ENCODE results near the gene TBC1D32. TPM values are rescaled to one million over a fixed set of nuclear protein-coding genes. Genes with fewer than 3 reads are reported as not detected.
"Not testable (repeated sequence)": the region's sequence is repeated elsewhere in the genome, so short reads cannot be mapped to it uniquely, and the experiment has no call there.

The TBC1D32 gene, protein sequence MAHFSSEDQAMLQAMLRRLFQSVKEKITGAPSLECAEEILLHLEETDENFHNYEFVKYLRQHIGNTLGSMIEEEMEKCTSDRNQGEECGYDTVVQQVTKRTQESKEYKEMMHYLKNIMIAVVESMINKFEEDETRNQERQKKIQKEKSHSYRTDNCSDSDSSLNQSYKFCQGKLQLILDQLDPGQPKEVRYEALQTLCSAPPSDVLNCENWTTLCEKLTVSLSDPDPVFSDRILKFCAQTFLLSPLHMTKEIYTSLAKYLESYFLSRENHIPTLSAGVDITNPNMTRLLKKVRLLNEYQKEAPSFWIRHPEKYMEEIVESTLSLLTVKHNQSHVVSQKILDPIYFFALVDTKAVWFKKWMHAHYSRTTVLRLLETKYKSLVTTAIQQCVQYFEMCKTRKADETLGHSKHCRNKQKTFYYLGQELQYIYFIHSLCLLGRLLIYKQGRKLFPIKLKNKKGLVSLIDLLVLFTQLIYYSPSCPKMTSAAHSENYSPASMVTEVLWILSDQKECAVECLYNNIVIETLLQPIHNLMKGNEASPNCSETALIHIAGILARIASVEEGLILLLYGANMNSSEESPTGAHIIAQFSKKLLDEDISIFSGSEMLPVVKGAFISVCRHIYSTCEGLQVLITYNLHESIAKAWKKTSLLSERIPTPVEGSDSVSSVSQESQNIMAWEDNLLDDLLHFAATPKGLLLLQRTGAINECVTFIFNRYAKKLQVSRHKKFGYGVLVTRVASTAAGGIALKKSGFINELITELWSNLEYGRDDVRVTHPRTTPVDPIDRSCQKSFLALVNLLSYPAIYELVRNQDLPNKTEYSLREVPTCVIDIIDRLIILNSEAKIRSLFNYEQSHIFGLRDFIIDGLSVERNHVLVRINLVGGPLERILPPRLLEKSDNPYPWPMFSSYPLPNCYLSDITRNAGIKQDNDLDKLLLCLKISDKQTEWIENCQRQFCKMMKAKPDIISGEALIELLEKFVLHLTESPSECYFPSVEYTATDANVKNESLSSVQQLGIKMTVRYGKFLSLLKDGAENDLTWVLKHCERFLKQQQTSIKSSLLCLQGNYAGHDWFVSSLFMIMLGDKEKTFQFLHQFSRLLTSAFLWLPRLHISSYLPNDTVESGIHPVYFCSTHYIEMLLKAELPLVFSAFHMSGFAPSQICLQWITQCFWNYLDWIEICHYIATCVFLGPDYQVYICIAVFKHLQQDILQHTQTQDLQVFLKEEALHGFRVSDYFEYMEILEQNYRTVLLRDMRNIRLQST
- 1 to 10 TPM; 6.3 to 8.9 TPM for total RNA-seq

DNA sequence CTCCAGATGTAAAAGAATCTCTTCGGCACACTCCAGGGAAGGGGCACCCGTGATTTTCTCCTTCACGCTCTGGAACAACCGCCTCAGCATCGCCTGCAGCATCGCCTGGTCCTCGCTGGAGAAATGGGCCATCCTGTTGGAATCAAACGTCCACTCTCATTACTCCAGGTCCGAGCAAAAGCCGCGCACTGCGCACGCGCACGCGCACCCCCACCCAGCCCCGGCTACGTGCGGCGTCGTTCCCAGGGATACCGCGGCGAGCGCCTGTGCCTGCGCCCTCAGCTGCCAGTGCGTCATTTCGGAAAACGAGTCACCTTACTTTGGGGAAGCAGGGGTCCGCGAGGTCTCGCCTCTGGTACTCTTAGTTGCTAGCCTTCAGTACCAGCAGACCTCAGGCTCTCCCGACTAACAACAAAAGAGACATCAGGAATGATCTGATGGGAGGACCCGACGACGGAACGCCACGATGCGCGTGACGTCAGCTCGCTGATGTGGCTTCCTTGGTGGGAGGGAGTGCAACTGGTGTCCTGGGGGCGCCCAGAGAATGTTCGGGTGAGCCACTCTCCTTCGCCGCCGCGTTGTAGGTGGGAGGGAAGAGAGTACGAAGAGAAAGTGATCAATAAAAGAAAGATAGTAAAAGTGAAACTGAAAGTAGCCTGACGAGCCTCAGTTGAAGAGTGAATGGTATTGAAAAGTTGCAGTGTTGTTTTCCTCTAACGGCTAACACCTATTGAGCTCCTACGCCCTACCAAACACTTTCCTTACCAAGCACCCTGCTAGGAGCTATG, at the start of gene TBC1D32:
TSS of gene TBC1D32 (minus strand) at position 182 of the 788 bp plus-strand sequence. CDS start at position 132, 50 bp downstream.
- Mint-ChIP-seq H3K27me3 (peaks cover 3% of the 10 kb centered on the region), H3K9me3 (no peaks in the 10 kb centered on the region)
- CTCF ChIA-PET, result interaction anchor here (1.7 kb wide), 1 partner anchor 15 kb away, joined by 5 read pairs; no protein-coding TSS in a partner anchor

GRCh38 chr6:121383478-121383877, 49.2 kb upstream of the TBC1D32 start:
- Mint-ChIP-seq H3K9me3 (no peaks in the 10 kb centered on the region), H3K27ac (no peak overlapping the region), H3K4me3 (no peak overlapping the region), H3K36me3 (ENCODE audit: low read depth) (no peaks in the 10 kb centered on the region), H3K27me3 (no peaks in the 10 kb centered on the region), H3K4me1 (no peaks in the 10 kb centered on the region)
- CTCF ChIA-PET, result no interaction called here
- POLR2A ChIA-PET, result no interaction called here
- no peak for DNase-seq

More for the DNA sequence above, at the start of gene TBC1D32:
- Mint-ChIP-seq H3K27ac (peak within 1 kb of the TSS; percentile 98), H3K4me1 (peaks cover 36% of the 10 kb centered on the region), H3K36me3 (ENCODE audit: low read depth) (peaks cover 2% of the 10 kb centered on the region), H3K4me3 (peak within 1 kb of the TSS; percentile 95)
- DNase-seq, result peak; percentile 89
- POLR2A ChIA-PET, result interaction anchor here (0.9 to 1.8 kb wide), 6 partner anchors 9 to 1137 kb away, joined by 3 to 5 read pairs (median 4); partner anchors contain the start of gene SERINC1

DNA sequence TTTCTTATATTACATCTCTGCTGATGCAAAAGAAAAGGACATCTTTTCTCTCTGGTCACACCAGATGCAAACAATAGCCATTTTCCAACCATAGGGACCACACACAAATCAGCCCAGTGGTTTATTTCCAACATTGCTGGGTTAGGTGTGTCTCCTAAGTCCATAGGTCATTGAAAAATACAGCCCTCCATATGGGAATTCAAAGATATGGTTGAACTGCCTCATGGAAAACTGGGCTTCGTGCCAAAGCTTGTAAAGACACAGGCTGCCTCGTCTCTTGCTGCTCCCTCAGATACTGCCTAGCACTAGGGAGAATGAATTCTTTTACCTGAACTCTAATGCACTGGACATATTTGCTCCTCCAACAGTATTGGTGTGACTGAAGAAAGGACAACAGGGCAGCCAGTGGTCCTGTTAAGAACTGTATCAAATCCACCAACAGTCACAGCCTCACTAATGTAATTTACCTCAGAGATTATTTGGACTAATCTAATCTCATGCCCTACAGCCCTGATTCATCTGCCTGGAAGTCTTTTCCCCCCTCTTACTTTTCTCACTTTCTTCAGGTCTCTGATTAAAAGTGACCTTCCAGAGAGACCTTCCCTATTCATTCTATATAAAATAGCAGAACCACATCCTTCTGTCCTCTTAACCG, 48.3 kb upstream of the TBC1D32 start:
- ChIA-PET CTCF (no interaction called here), POLR2A (no interaction called here)
- Mint-ChIP-seq H3K4me3 (no peak overlapping the region), H3K4me1 (no peaks in the 10 kb centered on the region), H3K9me3 (no peaks in the 10 kb centered on the region), H3K36me3 (ENCODE audit: low read depth) (no peaks in the 10 kb centered on the region), H3K27me3 (no peaks in the 10 kb centered on the region), H3K27ac (no peak overlapping the region)
- no peak for DNase-seq

- CTCF ChIA-PET, result no interaction called here
- Mint-ChIP-seq H3K4me3 (no peak overlapping the region), H3K27me3 (no peaks in the 10 kb centered on the region), H3K27ac (no peak overlapping the region), H3K9me3 (no peaks in the 10 kb centered on the region), H3K4me1 (no peaks in the 10 kb centered on the region), H3K36me3 (ENCODE audit: low read depth) (no peaks in the 10 kb centered on the region)
- POLR2A ChIA-PET, result no interaction called here
- no peak for DNase-seq
Observed at GRCh38 chr6:121376411-121376810, 42.1 kb upstream of the TBC1D32 start.

- H3K36me3 Mint-ChIP-seq (ENCODE audit: low read depth); CTCF ChIA-PET; H3K9me3 Mint-ChIP-seq; H3K27me3 Mint-ChIP-seq; H3K4me1 Mint-ChIP-seq; DNase-seq; H3K27ac Mint-ChIP-seq; H3K4me3 Mint-ChIP-seq; POLR2A ChIA-PET: not testable (repeated sequence)
Observed at GRCh38 chr6:121374219-121374618, 39.9 kb upstream of the TBC1D32 start.

GRCh38 chr6:121365536-121366521, 31.5 kb upstream of the TBC1D32 start:
- H3K36me3 Mint-ChIP-seq (ENCODE audit: low read depth), result no peaks in the 10 kb centered on the region
- CTCF ChIA-PET, result no interaction called here
- no peak overlapping the region for H3K4me3 Mint-ChIP-seq
- H3K9me3 Mint-ChIP-seq, result no peaks in the 10 kb centered on the region
- POLR2A ChIA-PET, result no interaction called here
- H3K27ac Mint-ChIP-seq, result no peak overlapping the region
- no peaks in the 10 kb centered on the region for H3K4me1 Mint-ChIP-seq
- no peak for DNase-seq
- H3K27me3 Mint-ChIP-seq, result peaks cover 7% of the 10 kb centered on the region

DNA sequence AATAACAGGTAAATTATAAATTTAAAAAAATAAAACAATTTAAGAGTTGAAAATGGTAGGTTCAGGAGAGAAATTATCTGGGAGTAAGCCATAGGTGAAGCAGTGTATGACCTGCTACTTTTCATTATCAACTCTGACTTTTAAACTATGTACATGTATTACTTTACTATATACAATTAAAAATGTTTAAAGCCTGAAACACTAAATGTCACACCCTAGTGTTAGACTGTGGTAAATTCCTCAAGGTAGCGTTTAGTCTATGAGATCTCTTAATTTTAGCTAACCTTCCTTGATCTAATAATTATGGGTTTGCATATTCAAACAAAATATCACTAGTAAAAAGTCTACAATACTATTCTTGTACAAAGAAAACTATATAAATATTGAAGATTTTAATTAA, 22.3 kb upstream of the TBC1D32 start:
- no peak for DNase-seq
- H3K27ac Mint-ChIP-seq, result no peak overlapping the region
- CTCF ChIA-PET, result no interaction called here
- H3K4me1 Mint-ChIP-seq, result no peaks in the 10 kb centered on the region
- no peaks in the 10 kb centered on the region for H3K36me3 Mint-ChIP-seq (ENCODE audit: low read depth)
- POLR2A ChIA-PET, result no interaction called here
- H3K27me3 Mint-ChIP-seq, result peaks cover 23% of the 10 kb centered on the region
- H3K4me3 Mint-ChIP-seq, result no peak overlapping the region
- no peaks in the 10 kb centered on the region for H3K9me3 Mint-ChIP-seq

DNA sequence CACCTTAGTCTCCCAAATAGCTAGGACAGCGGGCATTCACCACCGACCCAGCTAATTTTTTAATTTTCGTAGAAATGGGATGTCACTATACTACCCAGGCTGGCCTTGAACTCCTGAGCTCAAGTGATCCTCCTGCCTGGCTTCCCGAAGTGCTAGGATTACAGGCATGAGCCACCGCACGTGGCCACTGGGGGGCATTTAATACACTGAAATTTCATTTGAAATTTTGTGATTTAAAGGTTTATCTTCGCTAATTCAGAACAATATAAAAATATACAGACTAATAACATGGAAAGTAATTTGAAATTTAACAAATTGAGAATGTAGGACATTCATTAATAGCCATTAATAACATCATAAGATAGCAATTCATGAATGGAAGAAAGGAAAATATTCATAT, 20.5 kb upstream of the TBC1D32 start:
- Mint-ChIP-seq H3K27ac (no peak overlapping the region), H3K9me3 (no peaks in the 10 kb centered on the region)
- CTCF ChIA-PET, result no interaction called here

DNA sequence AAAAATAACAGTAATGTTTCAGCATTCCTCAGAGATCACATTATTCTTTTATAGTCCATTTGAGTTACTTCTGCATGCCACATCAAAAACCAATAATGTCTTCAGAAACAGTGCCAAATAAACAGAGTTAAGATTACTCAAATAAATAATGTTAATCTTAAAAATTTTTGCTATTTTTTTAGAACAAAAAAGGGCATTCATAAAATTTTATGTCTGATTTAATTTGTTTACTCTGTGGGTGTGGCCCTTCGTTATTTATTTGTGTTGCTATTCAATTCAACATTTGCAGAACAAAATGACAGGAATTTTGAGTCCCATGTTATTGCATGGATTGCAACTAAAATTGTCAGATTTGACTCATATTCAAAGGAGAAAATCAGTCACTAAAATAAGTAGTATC, 18.7 kb upstream of the TBC1D32 start:
- Mint-ChIP-seq H3K9me3 (no peaks in the 10 kb centered on the region), H3K27me3 (peaks cover 31% of the 10 kb centered on the region), H3K27ac (no peak overlapping the region), H3K36me3 (ENCODE audit: low read depth) (no peaks in the 10 kb centered on the region), H3K4me3 (no peak overlapping the region), H3K4me1 (no peaks in the 10 kb centered on the region)
- DNase-seq, result no peak
- ChIA-PET CTCF (no interaction called here), POLR2A (no interaction called here)

More for the DNA sequence above, 20.5 kb upstream of the TBC1D32 start:
- Mint-ChIP-seq H3K4me3 (no peak overlapping the region), H3K36me3 (ENCODE audit: low read depth) (no peaks in the 10 kb centered on the region), H3K27me3 (peaks cover 30% of the 10 kb centered on the region), H3K4me1 (no peaks in the 10 kb centered on the region)
- POLR2A ChIA-PET, result no interaction called here
- DNase-seq, result no peak

GRCh38 chr6:121351916-121352315, 17.6 kb upstream of the TBC1D32 start:
- H3K4me1 Mint-ChIP-seq, result no peaks in the 10 kb centered on the region
- no peak for DNase-seq
- ChIA-PET POLR2A (no interaction called here), CTCF (no interaction called here)
- peaks cover 27% of the 10 kb centered on the region for H3K27me3 Mint-ChIP-seq
- H3K36me3 Mint-ChIP-seq (ENCODE audit: low read depth), result no peaks in the 10 kb centered on the region
- no peak overlapping the region for H3K4me3 Mint-ChIP-seq
- H3K9me3 Mint-ChIP-seq, result no peaks in the 10 kb centered on the region
- no peak overlapping the region for H3K27ac Mint-ChIP-seq

GRCh38 chr6:121349596-121349995, 15.3 kb upstream of the TBC1D32 start:
- H3K27ac Mint-ChIP-seq, result no peak overlapping the region
- ChIA-PET POLR2A (no interaction called here), CTCF (interaction anchor here (1.4 kb wide), 1 partner anchor 12 kb away, joined by 6 read pairs; no protein-coding TSS in a partner anchor)
- H3K4me1 Mint-ChIP-seq, result no peaks in the 10 kb centered on the region
- DNase-seq, result no peak
- H3K9me3 Mint-ChIP-seq, result no peaks in the 10 kb centered on the region
- no peaks in the 10 kb centered on the region for H3K36me3 Mint-ChIP-seq (ENCODE audit: low read depth)
- H3K27me3 Mint-ChIP-seq, result peaks cover 25% of the 10 kb centered on the region
- no peak overlapping the region for H3K4me3 Mint-ChIP-seq
